ENCODE data around the gene PLEKHJ1. TPM values are rescaled to one million over a fixed set of nuclear protein-coding genes. Genes with fewer than 3 reads are reported as not detected.

The PLEKHJ1 gene
- total and polyA plus RNA-seq, 9 of the 15 experiments (the other 6 are each of a cell fraction or from before 2014, with no cell fraction given): 1.5 to 188 (median 63.9) TPM

- TF ChIP-seq RFX5 (IDR thresholded peaks at IDR 0.05; ENCODE audit: low read depth, low read length): no peak
- peak; percentile 35 for TF ChIP-seq HNRNPLL (IDR thresholded peaks at IDR 0.05; ENCODE audit: low read depth, low read length, poor library complexity, severe bottlenecking)
- TF ChIP-seq NONO (IDR thresholded peaks at IDR 0.05; ENCODE audit: low read depth in 2 of 2, low read length in 1 of 2): no peak; a peak in 1 of 4 replicates
- TF ChIP-seq KLF13 (tag; IDR thresholded peaks at IDR 0.05; ENCODE audit: borderline replicate concordance, low read depth): peak; percentile 99
- TF ChIP-seq PBX2 (CRISPR knock-in tag; IDR thresholded peaks at IDR 0.05; ENCODE audit: low read depth): no peak
- no peak for TF ChIP-seq PBX2 (tag; conservative IDR thresholded peaks at IDR 0.05; ENCODE audit: low read depth)
- peak; percentile 41 for TF ChIP-seq DACH1 (IDR thresholded peaks at IDR 0.05; ENCODE audit: partially characterized antibody)
- no peak for TF ChIP-seq THRAP3 (IDR thresholded peaks at IDR 0.05; ENCODE audit: borderline replicate concordance)
- peak; percentile 73; the same call in 1 of the 2 replicates for TF ChIP-seq TOE1 (IDR thresholded peaks at IDR 0.05; ENCODE audit: borderline replicate concordance)
- 0 out of 2 replicates have a peak, but pooled peaks have one; percentile 65 for TF ChIP-seq TOE1 (CRISPR knock-in tag; IDR thresholded peaks at IDR 0.05; ENCODE audit: borderline replicate concordance, low read depth)
- 0 out of 2 replicates have a peak, but pooled peaks have one; percentile 54 for TF ChIP-seq PHB (CRISPR knock-in tag; IDR thresholded peaks at IDR 0.05)
- no peak; a peak in 1 of 4 replicates for TF ChIP-seq SIX5 (IDR thresholded peaks at IDR 0.05; ENCODE audit: borderline replicate concordance in 1 of 2, insufficient read depth in 1 of 2, low read depth in 1 of 2, low read length in 2 of 2)
- TF ChIP-seq NCOA2 (IDR thresholded peaks at IDR 0.05; ENCODE audit: partially characterized antibody in 2 of 2): no peak
- no peak for TF ChIP-seq XRCC4 (IDR thresholded peaks at IDR 0.05; ENCODE audit: extremely low read depth, insufficient read depth, insufficient read length)
- TF ChIP-seq NR1H2 (CRISPR knock-in tag; IDR thresholded peaks at IDR 0.05): 0 out of 2 replicates have a peak, but pooled peaks have one; percentile 8
- TF ChIP-seq CTCF (IDR thresholded peaks at IDR 0.05 in 2 of 3, conservative IDR thresholded peaks at IDR 0.05 in 1 of 3; ENCODE audit: insufficient read depth in 2 of 3, low read depth in 1 of 3, low read length in 3 of 3): peak; percentile 96 to 99 (median 99)
- TF ChIP-seq SMAD2 (IDR thresholded peaks at IDR 0.05; ENCODE audit: low read depth, low read length): no peak
- TF ChIP-seq ERF (CRISPR knock-in tag; IDR thresholded peaks at IDR 0.05): 0 out of 2 replicates have a peak, but pooled peaks have one; percentile 25
- TF ChIP-seq TAF1 (IDR thresholded peaks at IDR 0.05; ENCODE audit: control insufficient read depth, extremely low read depth, insufficient read depth, low read length, severe bottlenecking): peak; percentile 89
- TF ChIP-seq COPS2 (conservative IDR thresholded peaks at IDR 0.05): no peak
- TF ChIP-seq ZNF740 (CRISPR knock-in tag; IDR thresholded peaks at IDR 0.05): no peak
- no peak for TF ChIP-seq ZNF740 (tag; IDR thresholded peaks at IDR 0.05)
Observed at GRCh38 chr19:2236314-2237050, at the start of gene PLEKHJ1, which contains the start of gene SF3A2 (continued).

All from K562 (cell line).